ENCODE measurements around the gene LHFPL6. TPM values are rescaled to one million over a fixed set of nuclear protein-coding genes. Genes with fewer than 3 reads are reported as not detected.

Gene LHFPL6
- 10 to 100 TPM; 34.0 to 40.1 (median 37.1) TPM for polyA plus RNA-seq (ENCODE audit: insufficient read length in 3 of 3)
- long read RNA-seq, donor 1, result 0 reads
- long read RNA-seq, donor 2, result 0 reads
- long read RNA-seq, donor 3, partial matches to known transcripts, result 31 of 31 reads
- long read RNA-seq, donor 3, other reads (novel, unspliced or antisense), result 0 of 31 reads
- long read RNA-seq, donor 4, partial matches to known transcripts, result 34 of 34 reads
- long read RNA-seq, donor 4, other reads (novel, unspliced or antisense), result 0 of 34 reads
- long read RNA-seq, donor 5, result 0 reads
- long read RNA-seq, donor 6, partial matches to known transcripts, result 28 of 28 reads
- long read RNA-seq, donor 6, other reads (novel, unspliced or antisense), result 0 of 28 reads
- long read RNA-seq, donor 7, partial matches to known transcripts, result 14 of 15 reads
- long read RNA-seq, donor 7, other reads (novel, unspliced or antisense), result 0 of 15 reads
- long read RNA-seq, donor 8, result 0 reads
- long read RNA-seq, donor 9, partial matches to known transcripts, result 13 of 14 reads
- long read RNA-seq, donor 9, other reads (novel, unspliced or antisense), result 0 of 14 reads
- long read RNA-seq, donor 10, partial matches to known transcripts, result 22 of 23 reads
- long read RNA-seq, donor 10, other reads (novel, unspliced or antisense), result 0 of 23 reads
- long read RNA-seq, donor 11, partial matches to known transcripts, result 17 of 17 reads
- long read RNA-seq, donor 11, other reads (novel, unspliced or antisense), result 0 of 17 reads
- long read RNA-seq, donor 12, result 0 reads
- long read RNA-seq, donor 13, result 0 reads
- long read RNA-seq, donor 14, partial matches to known transcripts, result 17 of 17 reads
- long read RNA-seq, donor 14, other reads (novel, unspliced or antisense), result 0 of 17 reads
- long read RNA-seq, donor 15, partial matches to known transcripts, result 5 of 5 reads
- long read RNA-seq, donor 15, other reads (novel, unspliced or antisense), result 0 of 5 reads
- long read RNA-seq, donor 16, partial matches to known transcripts, result 33 of 33 reads
- long read RNA-seq, donor 16, other reads (novel, unspliced or antisense), result 0 of 33 reads

GRCh38 chr13:39602614-39603366 lies at the start of gene LHFPL6:
Gene LHFPL6 (minus strand): TSS chr13:39603193.
- peak in 10 of 11 donors; percentile 41 to 68 (median 62) for DNase-seq (ENCODE audit: extremely low read depth in 1 of 11, low read depth in 9 of 11, low spot score in 4 of 11)

DNA sequence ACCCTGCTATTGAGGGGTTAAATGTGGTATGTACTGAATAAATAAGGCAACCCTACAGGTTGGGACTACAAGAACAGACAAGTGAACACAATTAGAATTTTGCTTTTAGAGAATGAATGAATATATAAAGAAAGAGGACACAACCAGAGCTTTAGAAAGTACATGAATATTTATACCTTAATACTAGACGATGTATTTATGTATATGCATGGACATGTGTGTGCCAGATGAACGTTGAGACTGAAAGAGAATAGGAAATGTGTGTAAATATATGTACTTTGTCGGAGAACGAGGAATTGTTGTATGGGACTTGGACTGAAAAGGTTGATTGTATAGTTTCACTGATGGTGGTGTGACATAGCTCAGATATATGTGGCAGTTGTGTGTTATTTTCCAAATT lies 43.1 kb upstream of the LHFPL6 start:
- DNase-seq (ENCODE audit: extremely low read depth in 1 of 11, low read depth in 9 of 11, low spot score in 4 of 11), result no peak

GRCh38 chr13:39641645-39642044 lies 38.7 kb upstream of the LHFPL6 start:
- no peak for DNase-seq (ENCODE audit: extremely low read depth in 1 of 11, low read depth in 9 of 11, low spot score in 4 of 11)

GRCh38 chr13:39637890-39638289 lies 34.9 kb upstream of the LHFPL6 start:
- no peak for DNase-seq (ENCODE audit: extremely low read depth in 1 of 11, low read depth in 9 of 11, low spot score in 4 of 11)

- DNase-seq (ENCODE audit: extremely low read depth in 1 of 11, low read depth in 9 of 11, low spot score in 4 of 11), result no peak
Measured at GRCh38 chr13:39635564-39635963, 32.6 kb upstream of the LHFPL6 start.

- no peak for DNase-seq (ENCODE audit: extremely low read depth in 1 of 11, low read depth in 9 of 11, low spot score in 4 of 11)
Measured at GRCh38 chr13:39632994-39633393, 30.0 kb upstream of the LHFPL6 start.

DNA sequence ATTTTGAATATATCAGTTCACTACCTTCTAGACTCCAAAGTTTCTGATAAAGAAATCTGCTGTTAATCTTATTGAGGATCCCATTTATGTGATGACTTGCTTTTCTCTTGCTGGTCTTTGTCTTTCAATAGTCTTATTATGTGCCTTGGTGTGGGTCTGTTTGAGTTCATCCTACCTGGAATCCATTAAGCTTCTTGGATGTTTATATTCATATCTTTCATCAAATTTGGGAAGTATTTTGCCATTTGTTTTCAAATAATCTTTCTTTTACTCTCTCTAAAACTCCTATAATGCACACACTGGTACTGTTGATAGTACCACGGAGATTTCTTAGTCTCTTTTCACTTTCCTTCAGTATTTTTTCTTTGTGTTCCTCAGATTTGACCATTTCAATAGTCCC lies 28.3 kb upstream of the LHFPL6 start:
- no peak for DNase-seq (ENCODE audit: extremely low read depth in 1 of 11, low read depth in 9 of 11, low spot score in 4 of 11)

DNA sequence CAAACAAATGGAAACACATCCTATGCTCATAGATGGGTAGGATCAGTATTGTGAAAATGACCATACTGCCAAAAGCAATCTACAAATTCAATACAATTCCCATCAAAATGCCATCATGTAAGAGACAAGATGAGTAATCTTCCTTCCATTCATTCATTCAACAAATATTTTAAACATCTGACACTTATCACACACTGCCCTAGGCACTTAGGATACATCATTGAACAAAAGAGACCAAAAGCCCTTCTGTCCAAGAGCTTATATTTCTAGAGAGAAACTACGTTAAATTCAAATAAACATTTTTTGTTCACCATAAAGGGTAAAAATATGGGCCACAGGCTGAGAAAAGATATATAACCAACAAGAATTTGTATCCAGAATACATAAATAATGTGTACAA lies 20.5 kb upstream of the LHFPL6 start:
- no peak for DNase-seq (ENCODE audit: extremely low read depth in 1 of 11, low read depth in 9 of 11, low spot score in 4 of 11)

- no peak for DNase-seq (ENCODE audit: extremely low read depth in 1 of 11, low read depth in 9 of 11, low spot score in 4 of 11)
Measured at GRCh38 chr13:39618561-39618960, 15.6 kb upstream of the LHFPL6 start.

DNA sequence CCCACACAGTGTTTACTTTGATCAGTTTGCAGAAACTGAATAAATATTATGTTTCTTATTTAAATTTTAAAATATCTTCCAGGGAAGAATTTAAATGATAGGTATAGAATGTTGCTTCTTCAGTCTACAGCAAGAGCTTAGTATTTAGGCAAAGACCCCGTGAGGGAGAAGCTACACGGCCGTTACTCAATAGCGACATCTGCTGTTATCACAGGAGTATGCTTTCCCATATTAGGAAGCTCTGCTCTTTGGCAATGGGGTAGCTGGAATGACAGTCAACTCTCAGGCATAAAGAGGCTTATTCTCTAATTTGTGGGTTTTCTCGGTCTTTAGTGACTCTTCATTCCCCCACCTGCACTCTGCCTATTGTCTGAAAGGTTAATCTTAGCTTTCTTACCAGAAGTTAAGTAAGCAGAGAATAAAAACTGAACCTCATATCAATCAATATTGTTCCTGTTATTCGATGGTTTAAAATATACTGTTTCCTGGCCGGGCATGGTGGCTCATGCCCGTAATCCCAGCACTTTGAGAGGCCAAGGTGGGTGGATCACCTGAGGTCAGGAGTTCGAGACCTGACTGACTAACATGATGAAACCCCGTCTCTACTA lies 13.2 kb upstream of the LHFPL6 start:
- peak; percentile 33 to 69 (median 51) for DNase-seq (ENCODE audit: extremely low read depth in 1 of 11, low read depth in 9 of 11, low spot score in 4 of 11)

DNA sequence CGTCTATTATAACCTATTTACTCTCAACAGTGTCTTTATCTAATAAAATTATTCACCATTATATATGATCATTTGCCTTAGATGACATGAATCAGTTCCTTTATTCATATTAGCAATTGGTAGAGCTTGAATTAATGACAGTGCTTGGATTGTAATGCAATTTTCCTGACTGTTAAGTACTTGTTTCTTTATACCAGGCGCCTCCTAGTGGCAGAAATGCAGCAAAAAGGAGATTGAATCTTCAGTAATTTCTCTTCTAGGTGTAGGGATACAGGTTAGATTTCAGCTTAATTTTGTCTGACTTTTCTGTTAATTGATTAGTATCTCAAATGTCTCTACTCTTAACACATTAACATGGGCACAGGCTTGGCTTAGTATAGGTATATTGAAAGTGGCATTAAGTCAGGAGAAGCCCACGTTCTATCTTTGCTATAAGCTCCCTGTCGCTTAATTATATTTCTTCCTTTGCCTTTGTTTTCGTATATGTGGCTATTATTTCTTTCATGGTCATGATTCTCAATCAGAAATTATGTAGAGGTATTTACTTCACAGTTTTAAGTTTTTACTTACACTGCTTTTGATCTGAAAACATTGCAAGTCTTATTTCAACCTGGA lies 9.1 kb upstream of the LHFPL6 start:
- DNase-seq (ENCODE audit: extremely low read depth in 1 of 11, low read depth in 9 of 11, low spot score in 4 of 11), result peak; percentile 25 to 79 (median 49)

- no peak for DNase-seq (ENCODE audit: extremely low read depth in 1 of 11, low read depth in 9 of 11, low spot score in 4 of 11)
Measured at GRCh38 chr13:39607876-39608275, 4.9 kb upstream of the LHFPL6 start.

DNA sequence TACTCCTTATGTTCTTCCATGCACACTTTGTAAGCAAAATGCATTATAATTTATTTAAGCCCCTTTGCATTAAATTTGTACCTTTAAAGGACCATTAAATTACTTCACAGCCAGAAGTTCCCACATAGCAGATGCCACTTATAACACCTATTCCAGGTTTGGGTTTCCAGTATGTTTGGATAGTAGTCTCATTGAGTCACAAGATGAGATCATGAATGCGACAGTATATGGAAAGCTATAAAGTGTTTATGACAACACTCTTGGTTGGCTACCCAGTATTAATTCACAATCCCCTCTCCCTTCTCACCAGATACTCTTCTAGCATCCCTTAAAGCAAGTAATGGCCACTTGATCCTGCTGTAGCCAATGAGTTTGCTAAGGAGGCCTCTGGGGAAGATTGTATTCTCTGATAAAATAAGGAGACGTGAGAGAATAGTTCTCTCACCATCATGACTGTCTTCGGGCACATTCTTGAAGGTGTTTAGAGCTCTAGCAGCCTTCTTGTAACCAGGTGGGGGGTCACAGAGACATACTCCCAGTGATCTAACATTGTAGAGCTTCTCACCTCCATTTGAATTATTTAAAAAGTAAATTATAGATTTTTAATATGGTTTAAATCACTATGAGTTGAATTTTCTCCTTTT lies 2.8 kb upstream of the LHFPL6 start:
- DNase-seq (ENCODE audit: extremely low read depth in 1 of 11, low read depth in 9 of 11, low spot score in 4 of 11), result no peak

DNA sequence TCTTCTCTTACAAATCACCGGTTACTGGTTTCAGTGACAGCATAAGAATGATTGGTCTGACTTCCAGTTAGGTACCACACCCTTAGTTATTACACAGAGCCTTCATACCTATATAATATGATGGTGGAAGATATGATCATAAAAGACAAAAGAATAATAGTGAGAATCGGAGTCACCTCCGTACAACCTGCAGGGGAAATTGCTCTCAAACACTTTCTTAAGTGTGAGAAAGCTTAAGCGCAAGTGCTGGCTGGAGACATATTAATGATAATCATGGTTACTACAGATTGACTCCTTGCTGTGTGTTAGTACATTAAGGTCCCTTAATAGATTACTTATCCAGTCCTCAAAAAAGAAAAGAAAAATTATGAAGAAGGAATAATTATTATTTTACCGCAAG lies 1.8 kb upstream of the LHFPL6 start:
- DNase-seq (ENCODE audit: extremely low read depth in 1 of 11, low read depth in 9 of 11, low spot score in 4 of 11), result no peak

- peak in 1 of 11 donors; percentile 7 for DNase-seq (ENCODE audit: extremely low read depth in 1 of 11, low read depth in 9 of 11, low spot score in 4 of 11)
Measured at GRCh38 chr13:39603424-39603947, 493 bp upstream of the LHFPL6 start.

- no peak for DNase-seq (ENCODE audit: extremely low read depth in 1 of 11, low read depth in 9 of 11, low spot score in 4 of 11)
Measured at GRCh38 chr13:39602277-39602613, 748 bp downstream of the LHFPL6 start.

DNA sequence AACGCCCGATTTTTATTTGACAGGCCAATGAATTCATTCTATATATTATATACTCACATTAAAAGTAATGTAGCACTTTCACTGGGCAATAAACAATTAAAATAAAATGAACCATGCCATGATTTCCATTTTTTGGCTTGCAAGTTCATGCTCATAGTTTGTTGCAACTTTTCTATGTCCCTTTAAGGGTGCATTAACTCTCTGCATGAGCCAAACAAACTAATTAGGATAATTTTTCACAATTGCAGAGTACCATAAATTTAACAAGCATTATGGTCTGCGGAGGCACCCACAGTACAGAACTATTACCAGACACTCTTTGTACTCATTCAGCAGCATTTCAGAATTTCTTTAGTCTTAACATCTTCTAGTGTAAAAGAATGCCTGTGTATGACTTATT lies 1.4 kb downstream of the LHFPL6 start:
- no peak for DNase-seq (ENCODE audit: extremely low read depth in 1 of 11, low read depth in 9 of 11, low spot score in 4 of 11)

GRCh38 chr13:39600766-39601165 lies 2.2 kb downstream of the LHFPL6 start:
- no peak for DNase-seq (ENCODE audit: extremely low read depth in 1 of 11, low read depth in 9 of 11, low spot score in 4 of 11)
